Gastroesophageal sphincter (tissue), 3 donors: ENCODE data around the gene MINDY3.

Experiments
- CTCF ChIP-seq, 4 experiments: fragments of 200-600 bp in 2 of 4; fragments of 450-650 bp in 2 of 4; sonication (generic) in 1 of 4; IDR thresholded peaks; one replicate each; pipeline ENCODE4 v1.5.1; 2017 to 2019; ENCODE audit warnings: antibody characterized with exemption in 4 of 4, mild to moderate bottlenecking in 2 of 4, moderate library complexity in 2 of 4
- EP300 ChIP-seq: sonication (generic); formaldehyde crosslinking; IDR thresholded peaks from one replicate; pipeline ENCODE4 v1.6.1; 2017; ENCODE audit warnings: antibody characterized with exemption, mild to moderate bottlenecking
- POLR2A ChIP-seq, 2 donors: fragments of 450-650 bp; IDR thresholded peaks; one replicate each; pipeline ENCODE4 v1.6.1; 2017; ENCODE audit warnings: antibody characterized with exemption in 2 of 2, mild to moderate bottlenecking in 2 of 2, moderate library complexity in 1 of 2

GRCh38 chr10:15805395-15806058 is 54.8 kb downstream of the MINDY3 start:
- TF ChIP-seq POLR2A (IDR thresholded peaks at IDR 0.05) = no peak
- TF ChIP-seq CTCF (IDR thresholded peaks at IDR 0.05) = no peak
- TF ChIP-seq EP300 = no peak
